Muscle layer of duodenum (tissue), 2 donors: ENCODE results near the gene VOPP1.

Experiments used
- H3K27ac ChIP-seq: one replicate; pipeline ENCODE4 v1.7.0; 2013; ENCODE audit warnings: mild to moderate bottlenecking, low read length
- H3K27me3 ChIP-seq: one replicate; pipeline ENCODE4 v1.7.0; 2013; ENCODE audit warnings: low read depth, mild to moderate bottlenecking, control low read depth, low read length
- H3K36me3 ChIP-seq, 2 donors: one replicate each; pipeline ENCODE4 v1.7.0; 2013; ENCODE audit warnings: low read length in 2 of 2, control low read depth in 1 of 2, mild to moderate bottlenecking in 1 of 2; ENCODE audit not compliant: insufficient read depth in 2 of 2, control insufficient read depth in 1 of 2
- H3K4me1 ChIP-seq, 2 donors: one replicate each; pipeline ENCODE4 v1.7.0; 2013; ENCODE audit warnings: low read length in 2 of 2, mild to moderate bottlenecking in 2 of 2, control low read depth in 1 of 2, moderate library complexity in 1 of 2; ENCODE audit not compliant: insufficient read depth in 2 of 2, control insufficient read depth in 1 of 2
- H3K4me3 ChIP-seq, 2 donors: one replicate each; pipeline ENCODE4 v1.7.0; 2013; ENCODE audit warnings: low read length in 2 of 2, low read depth in 1 of 2, mild to moderate bottlenecking in 1 of 2
- H3K9me3 ChIP-seq, 2 donors: one replicate each; pipeline ENCODE4 v1.7.0; 2013; ENCODE audit warnings: low read length in 2 of 2, control low read depth in 1 of 2, mild to moderate bottlenecking in 1 of 2; ENCODE audit not compliant: control insufficient read depth in 1 of 2
- donor health status: healthy.

VOPP1 gene

GRCh38 chr7:55436457-55436856 is 135.8 kb downstream of the VOPP1 start:
- Histone ChIP-seq H3K4me1 (no peaks in the 10 kb centered on the region), H3K27ac (no peak overlapping the region), H3K9me3 (no peaks in the 10 kb centered on the region), H3K36me3 (no peaks in the 10 kb centered on the region), H3K27me3 (no peaks in the 10 kb centered on the region), H3K4me3 (no peak overlapping the region)

- no peak overlapping the region for H3K27ac ChIP-seq
- no peaks in the 10 kb centered on the region for H3K27me3 ChIP-seq
- no peak overlapping the region for H3K4me3 ChIP-seq
- H3K36me3 ChIP-seq, result no peaks in the 10 kb centered on the region
- H3K9me3 ChIP-seq, result no peaks in the 10 kb centered on the region
- H3K4me1 ChIP-seq, result no peaks in the 10 kb centered on the region
Observed at GRCh38 chr7:55435466-55435865, 136.8 kb downstream of the VOPP1 start.

- Histone ChIP-seq H3K9me3 (no peaks in the 10 kb centered on the region), H3K4me3 (no peak overlapping the region), H3K4me1 (no peaks in the 10 kb centered on the region), H3K27me3 (no peaks in the 10 kb centered on the region), H3K36me3 (no peaks in the 10 kb centered on the region), H3K27ac (no peak overlapping the region)
Observed at GRCh38 chr7:55432939-55433784, 139.1 kb downstream of the VOPP1 start.

- no peaks in the 10 kb centered on the region for H3K9me3 ChIP-seq
- H3K36me3 ChIP-seq, result no peaks in the 10 kb centered on the region
- no peak overlapping the region for H3K4me3 ChIP-seq
- no peaks in the 10 kb centered on the region for H3K27me3 ChIP-seq
- H3K4me1 ChIP-seq, result no peaks in the 10 kb centered on the region
- no peak overlapping the region for H3K27ac ChIP-seq
Observed at GRCh38 chr7:55432506-55432905, 139.8 kb downstream of the VOPP1 start.

- Histone ChIP-seq H3K9me3 (no peaks in the 10 kb centered on the region), H3K27ac (no peak overlapping the region), H3K36me3 (no peaks in the 10 kb centered on the region), H3K4me3 (no peak overlapping the region), H3K4me1 (no peaks in the 10 kb centered on the region), H3K27me3 (no peaks in the 10 kb centered on the region)
Observed at GRCh38 chr7:55431898-55432297, 140.4 kb downstream of the VOPP1 start.

GRCh38 chr7:55429835-55430499 is 142.3 kb downstream of the VOPP1 start:
- Histone ChIP-seq H3K36me3 (peaks cover 5 to 10% of the 10 kb centered on the region in 2 donors), H3K4me3 (no peak overlapping the region), H3K9me3 (no peaks in the 10 kb centered on the region), H3K27ac (no peak overlapping the region), H3K27me3 (no peaks in the 10 kb centered on the region), H3K4me1 (no peaks in the 10 kb centered on the region)

- Histone ChIP-seq H3K27me3 (no peaks in the 10 kb centered on the region), H3K4me3 (no peak overlapping the region), H3K27ac (no peak overlapping the region), H3K9me3 (no peaks in the 10 kb centered on the region), H3K4me1 (no peaks in the 10 kb centered on the region), H3K36me3 (peaks cover 5 to 10% of the 10 kb centered on the region in 2 donors)
Observed at GRCh38 chr7:55427800-55428199, 144.5 kb downstream of the VOPP1 start.

- H3K27ac ChIP-seq, result no peak overlapping the region
- H3K9me3 ChIP-seq, result no peaks in the 10 kb centered on the region
Observed at GRCh38 chr7:55427342-55427741, 145.0 kb downstream of the VOPP1 start.

GRCh38 chr7:55426676-55427075 is 145.6 kb downstream of the VOPP1 start:
- no peak overlapping the region for H3K4me3 ChIP-seq
- H3K27ac ChIP-seq, result no peak overlapping the region
- H3K9me3 ChIP-seq, result no peaks in the 10 kb centered on the region
- H3K4me1 ChIP-seq, result no peaks in the 10 kb centered on the region
- peaks cover 5 to 10% of the 10 kb centered on the region in 2 donors for H3K36me3 ChIP-seq
- H3K27me3 ChIP-seq, result no peaks in the 10 kb centered on the region

More at GRCh38 chr7:55427342-55427741, 145.0 kb downstream of the VOPP1 start:
- Histone ChIP-seq H3K4me1 (no peaks in the 10 kb centered on the region), H3K27me3 (no peaks in the 10 kb centered on the region), H3K4me3 (no peak overlapping the region), H3K36me3 (peaks cover 5 to 10% of the 10 kb centered on the region in 2 donors)

- no peaks in the 10 kb centered on the region for H3K27me3 ChIP-seq
- no peaks in the 10 kb centered on the region for H3K9me3 ChIP-seq
- H3K27ac ChIP-seq, result no peak overlapping the region
- H3K4me3 ChIP-seq, result no peak overlapping the region
- peaks cover 5 to 10% of the 10 kb centered on the region in 2 donors for H3K36me3 ChIP-seq
- H3K4me1 ChIP-seq, result no peaks in the 10 kb centered on the region
Observed at GRCh38 chr7:55425141-55425752, 147.1 kb downstream of the VOPP1 start.

GRCh38 chr7:55423891-55424290 is 148.4 kb downstream of the VOPP1 start:
- Histone ChIP-seq H3K27me3 (no peaks in the 10 kb centered on the region), H3K27ac (no peak overlapping the region)

More at GRCh38 chr7:55423891-55424290, 148.4 kb downstream of the VOPP1 start:
- Histone ChIP-seq H3K36me3 (peaks cover 5 to 10% of the 10 kb centered on the region in 2 donors), H3K4me3 (no peak overlapping the region), H3K4me1 (no peaks in the 10 kb centered on the region), H3K9me3 (no peaks in the 10 kb centered on the region)
